Keratinocyte (primary cell): ENCODE measurements around the gene PFDN5.

Source experiments
- EZH2 ChIP-seq: IDR thresholded peaks from one replicate; pipeline ENCODE4 v1.6.1; 2012; ENCODE audit warnings: inconsistent platforms, mild to moderate bottlenecking, low read length, moderate library complexity
- TF ChIP-seq, protein P1 (sequence below), 3 experiments: IDR thresholded peaks in 1 of 3; conservative IDR thresholded peaks in 1 of 3; optimal IDR thresholded peaks in 1 of 3; 2 replicates in 2 of 3; 3 replicates in 1 of 3; pipeline versions ENCODE3 to v1.5.1; 2011; ENCODE audit warnings: low read length in 3 of 3, mild to moderate bottlenecking in 3 of 3, moderate library complexity in 2 of 3, control low read depth in 1 of 3, inconsistent platforms in 1 of 3; ENCODE audit not compliant: insufficient read depth in 2 of 3; ENCODE audit errors: extremely low read depth in 1 of 3

DNA sequence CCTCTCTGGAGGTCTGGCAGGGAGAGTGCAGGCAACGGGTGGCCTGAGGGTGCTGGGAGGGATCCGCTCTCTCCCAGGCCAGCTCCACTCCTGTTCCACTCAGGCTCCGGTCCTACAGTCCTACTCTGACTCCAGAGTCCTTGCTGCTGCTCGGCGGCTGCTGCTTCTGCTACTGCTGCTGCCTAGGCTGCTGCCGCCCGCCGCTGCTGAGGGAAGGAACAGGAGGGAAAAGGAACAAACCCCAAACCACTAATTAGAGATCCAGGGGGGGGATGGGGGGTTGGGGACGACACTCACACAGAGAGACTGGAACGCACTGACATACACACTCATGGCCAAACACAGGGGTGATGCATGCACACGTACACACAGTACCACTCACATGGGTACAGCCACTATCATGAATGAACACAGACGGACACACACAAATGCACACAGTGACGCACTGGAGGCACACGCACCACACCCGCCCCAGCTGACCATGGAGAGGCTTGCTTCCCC, 40.9 kb downstream of the PFDN5 start, which contains the start of gene SP7:
- TF ChIP-seq, protein P1, sequence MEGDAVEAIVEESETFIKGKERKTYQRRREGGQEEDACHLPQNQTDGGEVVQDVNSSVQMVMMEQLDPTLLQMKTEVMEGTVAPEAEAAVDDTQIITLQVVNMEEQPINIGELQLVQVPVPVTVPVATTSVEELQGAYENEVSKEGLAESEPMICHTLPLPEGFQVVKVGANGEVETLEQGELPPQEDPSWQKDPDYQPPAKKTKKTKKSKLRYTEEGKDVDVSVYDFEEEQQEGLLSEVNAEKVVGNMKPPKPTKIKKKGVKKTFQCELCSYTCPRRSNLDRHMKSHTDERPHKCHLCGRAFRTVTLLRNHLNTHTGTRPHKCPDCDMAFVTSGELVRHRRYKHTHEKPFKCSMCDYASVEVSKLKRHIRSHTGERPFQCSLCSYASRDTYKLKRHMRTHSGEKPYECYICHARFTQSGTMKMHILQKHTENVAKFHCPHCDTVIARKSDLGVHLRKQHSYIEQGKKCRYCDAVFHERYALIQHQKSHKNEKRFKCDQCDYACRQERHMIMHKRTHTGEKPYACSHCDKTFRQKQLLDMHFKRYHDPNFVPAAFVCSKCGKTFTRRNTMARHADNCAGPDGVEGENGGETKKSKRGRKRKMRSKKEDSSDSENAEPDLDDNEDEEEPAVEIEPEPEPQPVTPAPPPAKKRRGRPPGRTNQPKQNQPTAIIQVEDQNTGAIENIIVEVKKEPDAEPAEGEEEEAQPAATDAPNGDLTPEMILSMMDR (optimal IDR thresholded peaks at IDR 0.05 in 1 of 3, IDR thresholded peaks at IDR 0.05 in 1 of 3, conservative IDR thresholded peaks at IDR 0.05 in 1 of 3; ENCODE audit: extremely low read depth in 1 of 3, insufficient read depth in 2 of 3, low read length in 3 of 3): no peak
- peak; percentile 28 for TF ChIP-seq EZH2
